Activated B cell treated with CpG ODN at 0.5 μM for 24 hours (primary cell): Measurements from ENCODE around the gene ERBB4. TPM values are rescaled to one million over a fixed set of nuclear protein-coding genes. Genes with fewer than 3 reads are reported as not detected.

Source experiments
- ATAC-seq: fragments of 200-7000 bp; cut with Tn5 transposase; one replicate; pipeline ENCODE4 v1.10.0; 2021; ENCODE audit warnings: low read depth, mild to moderate bottlenecking, moderate library complexity
- CTCF ChIA-PET: fragments of 350-600 bp; sonication (Branson Sonifier 250); formaldehyde crosslinking; loops from one replicate; lab custom pipeline; 2021; ENCODE audit warnings: antibody characterized with exemption; lab: Charles Lee
- POLR2A ChIA-PET: fragments of 350-600 bp; sonication (Branson Sonifier 250); formaldehyde crosslinking; loops from one replicate; lab custom pipeline; 2021; ENCODE audit warnings: antibody characterized with exemption; lab: Charles Lee
- DNase-seq: peaks from one replicate; pipeline ENCODE4 v3.0.0; 2022
- H3K27ac Mint-ChIP-seq: one replicate; pipeline ENCODE4 v1.8.0; 2020; ENCODE audit warnings: mixed read lengths
- H3K27me3 Mint-ChIP-seq: one replicate; pipeline ENCODE4 v1.8.0; 2021; ENCODE audit warnings: mixed read lengths
- H3K36me3 Mint-ChIP-seq: one replicate; pipeline ENCODE4 v1.8.0; 2021; ENCODE audit warnings: low read depth, mixed read lengths
- H3K4me1 Mint-ChIP-seq: one replicate; pipeline ENCODE4 v1.8.0; 2021; ENCODE audit warnings: mixed read lengths
- H3K4me3 Mint-ChIP-seq: one replicate; pipeline ENCODE4 v1.8.0; 2020; ENCODE audit warnings: mild to moderate bottlenecking, mixed read lengths
- H3K9me3 Mint-ChIP-seq: one replicate; pipeline ENCODE4 v1.8.0; 2020; ENCODE audit warnings: mixed read lengths
- intact Hi-C: fragments of 100-400 bp; cut with micrococcal nuclease; formaldehyde crosslinking; loops from one replicate; pipeline ENCODE4 v1.15.1; 2024
- total RNA-seq: library from RNA; stranded (reverse); gene quantifications from 2 replicates; pipeline ENCODE4 v1.2.3, GENCODE V29; 2022
- TF ChIP-seq, protein P1 (sequence below): fragments of 200-600 bp; IDR thresholded peaks from one replicate; pipeline ENCODE4 v1.8.0; 2022; ENCODE audit warnings: antibody characterized with exemption, mild to moderate bottlenecking

ERBB4 gene
- total RNA-seq, 1 donor from 2014 or later, result not detected

DNA sequence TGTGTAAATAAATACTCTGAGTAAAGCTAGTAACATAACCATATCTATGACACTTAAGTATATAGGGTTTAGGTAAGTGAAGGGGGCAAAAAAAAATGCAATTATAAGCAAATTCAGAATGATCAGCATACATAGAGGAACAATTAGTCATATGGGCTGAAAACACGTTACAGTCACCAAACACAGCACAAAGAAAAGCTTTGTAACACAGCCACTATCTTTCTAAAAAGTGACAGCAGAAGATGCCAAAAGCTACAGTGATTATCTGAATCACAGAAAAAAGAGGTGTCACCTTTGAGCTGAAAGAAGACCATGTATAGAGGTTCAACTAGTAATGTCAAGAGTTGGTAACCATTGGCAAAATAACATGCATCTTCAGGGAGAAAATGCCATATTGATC, 115.5 kb downstream of the ERBB4 start:
- Mint-ChIP-seq H3K4me3 (no peak overlapping the region), H3K9me3 (peaks cover 2% of the 10 kb centered on the region), H3K27ac (no peak overlapping the region), H3K4me1 (no peaks in the 10 kb centered on the region), H3K27me3 (no peaks in the 10 kb centered on the region), H3K36me3 (no peaks in the 10 kb centered on the region)
- ATAC-seq (no peak), DNase-seq (no peak)
- intact Hi-C loops, result no loop called here
- ChIA-PET POLR2A (no interaction called here), CTCF (no interaction called here)
- TF ChIP-seq, protein P1, sequence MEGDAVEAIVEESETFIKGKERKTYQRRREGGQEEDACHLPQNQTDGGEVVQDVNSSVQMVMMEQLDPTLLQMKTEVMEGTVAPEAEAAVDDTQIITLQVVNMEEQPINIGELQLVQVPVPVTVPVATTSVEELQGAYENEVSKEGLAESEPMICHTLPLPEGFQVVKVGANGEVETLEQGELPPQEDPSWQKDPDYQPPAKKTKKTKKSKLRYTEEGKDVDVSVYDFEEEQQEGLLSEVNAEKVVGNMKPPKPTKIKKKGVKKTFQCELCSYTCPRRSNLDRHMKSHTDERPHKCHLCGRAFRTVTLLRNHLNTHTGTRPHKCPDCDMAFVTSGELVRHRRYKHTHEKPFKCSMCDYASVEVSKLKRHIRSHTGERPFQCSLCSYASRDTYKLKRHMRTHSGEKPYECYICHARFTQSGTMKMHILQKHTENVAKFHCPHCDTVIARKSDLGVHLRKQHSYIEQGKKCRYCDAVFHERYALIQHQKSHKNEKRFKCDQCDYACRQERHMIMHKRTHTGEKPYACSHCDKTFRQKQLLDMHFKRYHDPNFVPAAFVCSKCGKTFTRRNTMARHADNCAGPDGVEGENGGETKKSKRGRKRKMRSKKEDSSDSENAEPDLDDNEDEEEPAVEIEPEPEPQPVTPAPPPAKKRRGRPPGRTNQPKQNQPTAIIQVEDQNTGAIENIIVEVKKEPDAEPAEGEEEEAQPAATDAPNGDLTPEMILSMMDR, result no peak

DNA sequence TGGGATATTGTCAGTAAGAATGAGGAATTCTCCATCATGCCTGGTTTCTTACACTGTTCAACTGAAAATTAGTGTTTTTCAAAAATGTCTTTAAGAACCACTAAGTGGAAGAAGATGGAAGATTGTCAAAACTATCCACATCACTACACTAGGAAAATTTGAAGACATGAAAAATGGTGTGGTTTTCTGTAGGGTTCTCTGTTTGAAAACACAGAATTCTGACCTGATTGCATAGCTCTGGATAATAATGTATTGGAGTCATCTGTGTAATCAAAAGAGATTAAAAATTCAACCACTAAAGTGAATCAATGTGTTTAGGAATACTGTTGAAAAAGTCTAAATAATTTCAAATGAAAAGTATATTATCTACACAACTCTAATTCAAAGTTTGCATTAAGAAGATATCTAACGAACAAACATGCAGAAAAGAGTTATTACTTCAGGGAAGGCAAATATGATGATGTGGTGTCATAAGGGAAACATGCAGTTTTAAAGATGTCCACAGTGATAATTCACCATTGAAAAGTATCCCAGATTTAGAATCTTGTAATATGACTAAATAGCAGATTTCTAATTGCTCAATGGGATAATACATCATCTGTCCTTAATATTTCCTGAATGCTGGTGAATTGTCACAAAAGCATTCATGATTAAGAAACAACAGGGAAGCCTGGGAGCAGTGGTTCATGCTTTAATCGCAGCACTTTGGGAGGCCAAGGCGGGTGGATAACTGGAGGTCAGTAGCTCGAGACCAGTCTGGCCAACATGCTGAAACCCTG, 116.9 kb downstream of the ERBB4 start:
- no peaks in the 10 kb centered on the region for H3K4me1 Mint-ChIP-seq
- ATAC-seq (no peak), DNase-seq (no peak)
- intact Hi-C loops, result no loop called here
- H3K27ac Mint-ChIP-seq, result no peak overlapping the region
- no peak overlapping the region for H3K4me3 Mint-ChIP-seq
- H3K27me3 Mint-ChIP-seq, result no peaks in the 10 kb centered on the region
- no peaks in the 10 kb centered on the region for H3K36me3 Mint-ChIP-seq
- peaks cover 2% of the 10 kb centered on the region for H3K9me3 Mint-ChIP-seq
- POLR2A ChIA-PET, result no interaction called here
- TF ChIP-seq, protein P1, result no peak
- CTCF ChIA-PET, result no interaction called here

DNA sequence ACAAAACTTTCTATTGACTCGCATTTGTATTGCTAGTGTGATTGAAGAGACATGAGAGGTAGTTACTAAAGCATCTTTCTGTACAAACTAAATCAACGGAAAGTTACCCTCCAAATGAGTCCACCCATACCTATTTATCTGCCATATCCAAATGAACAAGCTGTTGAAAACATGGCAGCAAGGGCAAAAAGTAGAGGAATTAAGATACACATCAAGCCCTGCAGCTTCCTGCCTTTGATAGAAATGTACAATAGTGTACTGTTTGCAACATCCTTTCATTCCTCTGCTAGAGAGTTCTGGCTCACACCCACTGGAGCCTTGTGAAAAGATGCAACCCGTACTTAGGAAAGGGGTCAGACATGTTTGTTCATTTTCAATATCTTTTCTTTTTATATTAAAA, 122.5 kb downstream of the ERBB4 start:
- ChIA-PET CTCF (no interaction called here), POLR2A (no interaction called here)
- no peaks in the 10 kb centered on the region for H3K4me1 Mint-ChIP-seq
- ATAC-seq (no peak), DNase-seq (no peak)
- no peaks in the 10 kb centered on the region for H3K36me3 Mint-ChIP-seq
- H3K27me3 Mint-ChIP-seq, result no peaks in the 10 kb centered on the region
- H3K27ac Mint-ChIP-seq, result no peak overlapping the region
- no peak overlapping the region for H3K4me3 Mint-ChIP-seq
- intact Hi-C loops, result no loop called here
- H3K9me3 Mint-ChIP-seq, result no peaks in the 10 kb centered on the region
- TF ChIP-seq, protein P1, result no peak

DNA sequence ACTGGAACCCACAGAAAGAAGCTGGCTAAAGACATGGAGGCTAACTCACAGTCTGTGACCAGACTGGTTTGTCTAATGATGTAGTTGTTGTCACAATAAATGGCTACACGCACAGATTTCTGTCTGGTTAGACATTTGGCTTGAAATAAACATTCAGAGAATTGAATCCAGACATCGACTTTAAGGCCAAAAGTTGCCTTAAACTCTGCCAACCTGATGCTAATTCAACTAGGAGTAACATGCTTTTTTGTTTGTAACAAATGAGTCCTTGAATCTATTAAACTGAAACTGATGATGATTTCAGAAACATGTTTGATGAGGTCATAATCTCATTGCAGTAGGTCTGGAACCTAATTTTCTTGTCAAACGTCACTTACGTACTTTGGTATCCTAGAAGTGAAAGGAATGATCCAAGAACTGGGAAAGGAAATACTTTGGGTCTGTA, 123.8 kb downstream of the ERBB4 start:
- Mint-ChIP-seq H3K27me3 (no peaks in the 10 kb centered on the region), H3K4me1 (no peaks in the 10 kb centered on the region), H3K4me3 (no peak overlapping the region), H3K27ac (no peak overlapping the region), H3K9me3 (no peaks in the 10 kb centered on the region), H3K36me3 (no peaks in the 10 kb centered on the region)
- DNase-seq (no peak), ATAC-seq (no peak)
- TF ChIP-seq, protein P1, result no peak
- CTCF ChIA-PET, result no interaction called here
- POLR2A ChIA-PET, result no interaction called here
- intact Hi-C loops, result no loop called here

DNA sequence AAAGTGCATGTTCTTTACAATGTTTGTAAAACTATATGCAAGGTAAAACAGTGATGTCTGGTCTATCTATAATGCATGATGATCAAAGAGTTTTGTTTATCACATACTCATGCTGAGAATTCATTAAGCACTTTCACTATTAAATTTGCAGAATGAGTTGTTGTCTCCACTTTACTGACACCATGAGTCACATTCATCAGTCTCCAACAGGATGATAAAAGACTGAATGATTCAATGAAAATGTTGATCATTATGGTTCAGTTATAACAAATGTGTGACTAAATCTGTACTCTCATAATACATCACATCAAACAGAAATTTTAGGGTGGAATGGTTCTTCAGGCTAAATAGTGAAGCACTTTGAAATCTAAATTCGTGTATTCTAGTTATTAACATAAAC, 129.0 kb downstream of the ERBB4 start:
- CTCF ChIA-PET, result no interaction called here

More for the DNA sequence above, 129.0 kb downstream of the ERBB4 start:
- Mint-ChIP-seq H3K27me3 (no peaks in the 10 kb centered on the region), H3K4me1 (no peaks in the 10 kb centered on the region), H3K9me3 (no peaks in the 10 kb centered on the region), H3K36me3 (no peaks in the 10 kb centered on the region), H3K4me3 (no peak overlapping the region), H3K27ac (no peak overlapping the region)
- TF ChIP-seq, protein P1, result no peak
- ATAC-seq (no peak), DNase-seq (no peak)
- intact Hi-C loops, result no loop called here
- POLR2A ChIA-PET, result no interaction called here
